AG20443 (cell line): Measurements from ENCODE around the gene VDAC1.

Experiments
- DNase-seq: peaks from one replicate; pipeline ENCODE4 v3.0.0; 2012; ENCODE audit warnings: low spot score, mixed read lengths

VDAC1 gene

GRCh38 chr5:133926489-133927299, 78.1 kb downstream of the VDAC1 start:
- no peak for DNase-seq

GRCh38 chr5:133925866-133926488, 78.8 kb downstream of the VDAC1 start:
- DNase-seq = no peak

GRCh38 chr5:133925269-133925668, 79.5 kb downstream of the VDAC1 start:
- no peak for DNase-seq

- peak; percentile 33 for DNase-seq
Measured at GRCh38 chr5:133924221-133924920, 80.4 kb downstream of the VDAC1 start.

GRCh38 chr5:133921979-133922378, 82.8 kb downstream of the VDAC1 start:
- DNase-seq = no peak
